HG03175 (cell line): ENCODE results near the gene SLC4A7.
"Not testable (repeated sequence)": the region's sequence is repeated elsewhere in the genome, so short reads cannot be mapped to it uniquely, and the experiment has no call there.

ENCODE experiments used
- ATAC-seq: cut with Tn5 transposase; IDR thresholded peaks from one replicate; pipeline ENCODE4 v1.9.1; 2021; ENCODE audit warnings: mild to moderate bottlenecking, moderate library complexity; ENCODE audit not compliant: unreplicated experiment

The SLC4A7 gene

DNA sequence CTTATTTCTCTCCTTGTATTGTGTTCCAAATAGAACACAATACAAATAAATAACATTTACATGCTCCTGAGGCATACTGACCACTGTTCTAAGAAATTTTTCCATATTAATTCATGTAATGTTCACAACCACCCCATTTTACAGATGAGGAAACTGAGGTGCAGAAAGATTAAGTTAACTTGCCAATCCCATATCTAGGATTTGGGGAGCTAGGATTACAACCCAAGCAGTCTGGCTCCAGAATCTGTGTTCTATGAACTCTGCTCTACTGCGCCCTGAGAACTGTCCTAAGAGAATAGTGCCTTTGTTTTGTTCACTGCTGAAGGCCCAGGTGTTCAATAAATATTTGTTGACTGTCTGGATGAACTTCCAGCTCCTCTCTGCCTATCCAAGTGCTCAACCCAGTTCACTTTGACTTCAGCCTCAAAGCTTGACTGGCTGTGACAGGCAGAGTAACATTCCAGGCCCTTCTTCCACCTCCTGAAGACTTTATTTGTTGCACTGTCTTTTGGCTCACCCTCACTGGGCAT is 118.1 kb downstream of the SLC4A7 start:
- ATAC-seq = no peak

DNA sequence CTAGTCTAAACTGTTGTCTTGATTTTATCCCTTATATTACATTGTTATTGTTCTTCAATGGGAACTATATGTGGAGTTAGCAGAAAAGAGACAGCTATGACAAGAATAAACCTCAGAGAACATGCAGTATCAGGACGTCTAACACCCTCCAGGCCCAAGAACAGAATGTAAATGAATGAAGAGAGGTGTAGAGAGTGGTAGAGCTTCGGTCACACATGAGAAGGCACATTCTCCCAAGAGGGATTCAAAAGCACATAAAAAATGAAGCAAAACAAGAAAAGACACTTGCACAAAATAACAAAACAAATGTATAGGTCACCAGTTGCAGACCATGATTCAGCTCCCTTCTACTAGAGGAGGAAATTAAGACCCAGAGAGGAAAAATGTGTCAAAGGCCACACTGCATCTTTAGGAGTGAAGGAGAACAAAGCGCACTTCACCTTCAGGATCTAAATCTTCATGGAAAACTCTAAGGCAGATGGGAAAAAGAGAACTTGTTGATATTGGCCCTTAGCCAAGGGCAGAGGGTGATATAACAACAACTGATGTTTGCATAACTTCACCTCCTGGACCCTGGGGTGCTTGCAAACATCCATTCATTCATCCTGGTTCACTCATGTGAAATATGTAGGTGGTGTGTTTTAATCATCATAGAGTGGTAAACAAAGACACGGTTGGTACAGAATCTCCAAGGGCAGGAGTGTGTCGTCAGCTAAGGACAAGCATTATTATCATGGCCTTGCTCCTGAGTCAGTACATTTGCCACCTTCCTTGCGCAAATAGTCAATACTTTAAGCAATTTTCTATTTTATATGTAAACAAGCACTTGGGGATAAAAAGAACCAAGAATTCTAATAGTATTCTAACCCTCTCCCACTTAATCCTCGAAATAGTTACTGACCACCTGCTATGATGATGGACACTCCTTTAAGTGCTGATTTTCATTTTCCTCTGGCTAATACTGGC is 123.8 kb downstream of the SLC4A7 start:
- ATAC-seq = peak; percentile 54

DNA sequence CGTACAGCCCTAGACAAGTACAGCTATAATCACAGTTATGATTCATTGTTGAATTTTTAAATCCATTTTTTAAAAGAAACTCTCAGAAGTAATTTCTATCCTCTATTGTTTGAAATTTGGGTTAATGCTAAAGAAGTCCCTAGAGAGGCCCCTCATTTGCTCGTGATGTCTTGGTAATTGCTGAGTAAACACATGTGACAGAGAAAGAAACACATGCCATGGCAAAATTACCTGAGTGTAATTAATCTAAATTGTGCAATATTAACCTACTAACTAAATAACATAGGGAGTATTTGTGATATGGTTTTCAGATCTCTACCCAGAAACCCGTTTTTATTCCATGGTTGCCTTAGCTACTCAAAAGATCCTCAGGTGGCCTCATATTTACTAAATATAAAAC is 125.8 kb downstream of the SLC4A7 start:
- no peak for ATAC-seq

DNA sequence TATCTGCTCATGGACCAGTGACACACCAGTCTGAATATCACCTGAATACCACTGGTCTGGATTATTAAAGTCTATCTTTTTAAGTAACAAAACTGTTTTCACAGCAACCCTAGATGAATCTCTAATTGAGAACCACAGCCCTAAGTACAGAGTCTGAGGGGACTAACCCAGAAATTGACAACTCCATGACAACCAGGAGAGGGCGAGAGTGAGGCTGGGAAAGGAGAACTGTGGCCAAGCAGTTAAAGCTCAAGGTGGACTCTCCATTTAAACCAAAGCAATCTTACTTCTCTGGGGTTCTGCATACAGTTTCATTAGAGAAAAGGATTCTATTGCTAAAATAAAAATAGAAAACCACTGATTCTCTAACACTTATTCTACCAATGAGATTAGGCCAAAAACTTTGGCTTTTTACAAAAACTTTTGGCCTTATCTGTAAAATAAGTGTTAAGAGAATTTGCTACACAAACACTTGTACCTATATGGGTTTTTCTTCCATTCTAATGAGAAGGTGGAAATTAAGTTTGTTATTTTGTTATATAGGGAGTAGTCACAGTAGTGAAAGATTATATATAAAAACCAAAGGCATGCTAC is 126.4 kb downstream of the SLC4A7 start:
- ATAC-seq = peak; percentile 89

DNA sequence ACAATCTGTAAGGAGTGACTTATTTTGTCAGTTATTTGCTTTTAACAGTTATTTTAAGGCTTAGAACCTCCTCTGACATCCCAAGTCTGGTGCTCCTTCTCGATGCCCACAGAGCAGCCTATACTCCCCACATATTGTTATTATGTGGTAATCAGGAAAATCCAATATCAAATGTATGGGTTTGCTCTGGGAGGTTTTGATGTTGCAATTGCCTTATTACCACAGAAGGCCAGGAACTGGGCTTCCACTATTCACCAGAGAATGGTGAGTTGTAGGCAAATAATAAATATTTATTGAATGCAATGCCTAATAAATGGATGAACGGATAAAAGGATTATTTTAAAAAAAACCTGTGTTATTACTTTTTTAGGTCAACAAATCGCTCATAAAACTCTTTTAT is 127.2 kb downstream of the SLC4A7 start:
- no peak for ATAC-seq

DNA sequence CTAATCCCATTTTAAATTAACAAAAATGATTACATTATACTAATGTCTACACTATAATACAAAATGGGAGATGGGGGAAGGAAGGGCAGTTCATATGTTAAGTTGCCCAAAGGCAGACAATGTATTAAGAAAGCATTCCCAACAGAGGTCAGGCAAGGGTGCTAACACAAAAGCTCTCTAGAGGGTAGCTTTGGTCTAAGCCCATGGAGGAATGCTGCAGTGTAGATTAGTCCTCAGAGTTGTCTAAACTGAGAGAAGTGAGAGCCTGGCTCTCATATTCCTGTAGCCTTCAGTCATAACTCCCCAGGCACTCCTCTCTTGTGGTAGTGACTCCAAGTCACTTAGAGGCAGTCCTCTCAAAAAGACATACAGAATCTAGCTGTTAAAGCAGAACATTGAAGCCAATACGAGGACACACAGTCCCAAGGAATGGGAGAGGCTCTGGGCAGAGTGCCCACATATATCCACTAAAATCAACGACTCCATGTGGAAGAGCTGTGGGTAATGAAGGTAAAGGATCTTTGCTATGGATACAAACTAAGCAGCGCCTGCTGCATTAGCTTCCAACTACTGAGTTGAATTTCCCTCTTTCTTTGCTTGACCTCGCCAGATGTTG is 129.5 kb downstream of the SLC4A7 start:
- ATAC-seq = no peak

DNA sequence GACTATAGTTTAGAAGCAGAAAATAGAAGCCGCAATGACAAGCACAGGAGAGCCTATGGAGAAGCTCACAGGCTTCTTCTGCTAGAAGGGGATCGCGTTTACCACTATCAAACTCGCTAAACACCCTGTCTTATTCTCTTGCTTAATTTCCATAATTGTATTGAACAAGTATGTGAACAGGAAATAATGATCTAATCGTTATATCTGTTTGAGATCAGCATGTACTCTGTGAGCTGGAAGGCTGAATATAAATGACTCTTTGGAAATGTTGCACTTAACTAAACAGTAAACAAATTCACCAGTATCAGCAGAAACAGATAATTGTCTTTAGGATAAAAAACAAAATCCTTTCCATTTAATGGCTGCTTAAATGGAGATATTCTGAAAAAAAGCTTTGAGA is 130.0 kb downstream of the SLC4A7 start:
- ATAC-seq = no peak

DNA sequence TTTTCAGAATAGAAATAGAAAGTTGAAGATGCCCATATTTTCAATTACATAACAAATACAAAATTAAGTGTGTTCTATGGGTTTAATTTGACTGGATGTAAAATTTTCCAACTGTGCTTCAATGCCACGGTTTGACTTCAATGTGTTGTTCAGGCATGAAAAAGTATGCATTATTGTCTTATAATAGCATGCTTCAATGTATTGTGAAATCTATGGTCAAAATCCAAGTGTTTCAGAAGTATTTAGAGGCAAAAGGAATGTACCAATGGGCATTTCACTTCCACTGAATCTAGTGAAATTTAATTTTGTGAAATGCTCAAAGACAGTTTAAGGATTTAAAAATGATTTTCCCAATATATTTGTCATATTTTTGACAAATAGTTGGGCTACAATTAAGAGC is 131.0 kb downstream of the SLC4A7 start:
- no peak for ATAC-seq

DNA sequence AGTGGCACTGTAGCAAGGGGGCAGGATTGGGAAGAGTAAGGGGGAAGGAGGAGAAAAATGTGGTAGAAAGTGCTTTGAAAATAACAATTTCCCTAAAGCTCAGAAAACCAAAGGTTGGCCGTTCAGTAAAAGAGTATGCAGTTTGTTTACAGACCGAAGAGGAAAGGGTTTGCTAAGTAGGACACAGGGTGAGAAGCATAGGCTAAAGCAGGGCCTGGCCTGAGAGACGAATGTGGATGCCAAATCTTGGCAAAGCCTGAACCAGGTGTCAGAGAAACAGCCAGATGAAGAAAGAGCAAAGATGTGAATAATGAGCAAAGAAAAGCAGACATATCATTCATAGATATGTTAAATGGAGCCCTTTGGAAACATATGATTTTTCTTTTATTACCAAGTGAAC is 132.1 kb downstream of the SLC4A7 start:
- ATAC-seq = no peak

DNA sequence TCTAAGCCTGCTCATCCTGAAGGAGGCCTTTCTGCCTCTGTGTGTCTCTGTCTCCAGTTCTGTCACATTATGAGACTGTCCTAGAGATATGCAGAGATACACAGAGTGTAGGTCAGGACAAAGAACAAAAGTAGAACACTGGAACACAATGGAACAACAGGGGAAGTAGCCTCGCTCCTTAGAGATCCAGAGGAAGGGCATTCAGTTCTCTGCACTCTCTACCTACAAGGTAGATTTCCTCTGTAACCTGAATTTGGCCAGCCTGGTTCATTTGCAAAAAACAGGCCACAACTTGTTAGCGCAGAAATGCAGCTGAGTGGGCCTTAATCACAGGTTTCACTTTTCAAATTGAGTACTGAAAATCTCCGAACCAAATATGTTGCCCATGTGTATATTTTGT is 134.4 kb downstream of the SLC4A7 start:
- peak; percentile 40 for ATAC-seq

DNA sequence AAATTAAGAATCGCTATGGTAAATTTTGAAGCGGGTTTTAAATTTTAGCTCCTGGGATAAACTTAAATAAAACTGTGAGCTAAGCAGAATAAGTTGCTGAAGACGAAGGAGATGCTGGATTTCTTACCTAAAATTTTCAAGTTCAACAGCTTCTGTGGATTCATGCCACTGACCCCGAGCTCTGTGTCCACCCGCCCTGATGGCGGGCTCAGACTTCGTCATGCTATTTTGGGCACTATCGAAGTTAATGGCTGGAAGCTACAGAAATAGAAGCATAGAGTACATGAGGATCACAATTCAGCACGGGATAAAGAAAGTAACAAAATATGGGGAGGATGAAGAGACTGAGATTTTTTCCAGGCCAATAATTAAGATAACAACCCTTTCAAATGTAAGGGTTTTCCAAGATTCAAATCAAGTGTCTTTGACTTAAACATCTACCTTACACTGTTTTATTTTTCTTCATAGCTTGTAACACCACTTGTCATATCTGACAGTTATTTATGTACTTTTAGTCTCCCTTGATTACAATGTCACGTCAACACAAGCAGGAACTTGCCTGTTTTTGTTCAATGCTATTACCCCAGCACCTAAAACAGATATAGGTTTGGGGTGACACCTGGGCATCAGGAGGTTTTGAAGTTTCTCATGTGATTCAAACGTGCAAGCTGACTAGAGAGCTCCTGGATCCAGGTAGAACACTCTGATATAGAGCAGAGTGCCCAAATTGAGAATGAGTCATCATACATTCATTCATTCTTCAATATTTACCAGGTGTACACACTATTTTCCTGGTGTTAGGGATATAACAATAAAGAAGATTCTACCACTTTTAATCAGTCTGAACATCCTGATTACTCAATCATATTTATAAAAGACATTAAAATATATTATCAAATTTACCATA is 138.0 kb downstream of the SLC4A7 start:
- no peak for ATAC-seq

DNA sequence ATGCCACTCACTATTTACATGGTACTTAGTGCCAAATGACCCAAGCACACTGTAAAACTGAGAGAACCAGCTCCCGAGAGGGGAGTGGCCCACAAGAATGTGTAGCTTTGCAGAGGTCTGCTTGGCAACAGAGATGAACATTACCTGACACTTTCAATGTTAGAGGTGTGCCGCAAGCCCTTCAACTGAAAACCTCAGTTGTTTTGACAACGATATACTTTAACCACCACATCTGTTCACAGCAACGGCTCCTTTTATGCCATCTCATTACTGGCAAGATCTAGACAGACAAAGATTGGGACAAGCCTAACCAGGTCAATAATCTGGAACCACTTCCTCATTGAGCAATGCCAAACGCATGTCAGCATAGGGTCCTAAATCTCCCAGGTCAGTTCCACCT is 138.7 kb downstream of the SLC4A7 start:
- ATAC-seq = no peak

DNA sequence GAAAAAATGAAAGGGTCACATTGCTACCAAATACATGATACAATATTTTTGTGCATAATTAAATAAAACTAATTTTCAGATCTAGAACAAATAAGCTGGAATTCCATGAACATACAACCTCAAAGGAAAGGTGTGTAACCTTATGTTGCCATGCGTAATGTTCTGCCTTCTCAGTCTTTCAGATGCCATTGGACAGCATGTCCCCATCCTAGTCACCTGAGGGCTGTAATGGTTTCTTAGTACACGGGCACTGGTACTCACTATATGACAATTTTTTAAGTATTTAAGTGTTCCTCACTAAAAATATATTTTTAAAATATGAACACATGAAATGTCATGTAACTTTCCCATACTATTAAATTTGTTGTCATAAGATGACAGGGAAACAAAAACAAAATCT is 139.1 kb downstream of the SLC4A7 start:
- ATAC-seq = no peak

DNA sequence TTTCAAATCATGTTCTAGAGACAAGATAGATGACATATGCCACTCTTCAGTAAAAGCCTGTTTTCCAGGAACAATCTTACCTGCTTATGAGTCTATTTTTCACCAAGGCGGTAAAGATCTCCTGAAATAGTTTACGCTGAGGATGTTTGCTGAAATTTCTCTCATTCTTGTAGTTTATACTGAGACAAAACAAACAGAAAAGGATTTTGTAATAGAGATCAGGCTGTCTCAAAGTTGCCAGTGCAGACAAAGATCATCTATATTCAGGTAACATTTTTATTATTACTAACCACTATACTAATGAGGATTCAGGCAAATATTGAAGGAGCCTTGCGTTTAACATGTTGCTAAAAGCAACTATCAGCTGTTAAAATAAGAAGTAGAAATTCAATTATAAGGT is 140.0 kb downstream of the SLC4A7 start:
- ATAC-seq = no peak

DNA sequence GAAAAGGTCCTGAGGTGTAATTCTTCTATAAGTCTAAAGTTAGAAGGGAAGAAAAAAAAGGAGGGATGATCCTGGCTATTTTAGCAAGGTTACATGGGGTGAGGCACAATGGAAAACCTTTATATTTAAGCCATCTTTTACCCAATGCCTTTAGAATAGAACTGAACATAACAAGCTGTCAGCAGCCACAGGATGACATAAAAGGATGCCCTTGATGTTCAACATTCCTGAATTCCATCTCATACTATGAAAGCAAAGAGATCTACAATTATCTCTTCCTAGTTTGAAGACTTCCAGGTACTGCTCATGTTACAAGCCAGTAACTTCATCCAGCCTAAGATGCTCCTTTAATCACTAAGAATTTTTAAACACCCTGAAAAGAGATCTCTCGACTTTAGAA is 141.9 kb downstream of the SLC4A7 start:
- ATAC-seq = no peak

DNA sequence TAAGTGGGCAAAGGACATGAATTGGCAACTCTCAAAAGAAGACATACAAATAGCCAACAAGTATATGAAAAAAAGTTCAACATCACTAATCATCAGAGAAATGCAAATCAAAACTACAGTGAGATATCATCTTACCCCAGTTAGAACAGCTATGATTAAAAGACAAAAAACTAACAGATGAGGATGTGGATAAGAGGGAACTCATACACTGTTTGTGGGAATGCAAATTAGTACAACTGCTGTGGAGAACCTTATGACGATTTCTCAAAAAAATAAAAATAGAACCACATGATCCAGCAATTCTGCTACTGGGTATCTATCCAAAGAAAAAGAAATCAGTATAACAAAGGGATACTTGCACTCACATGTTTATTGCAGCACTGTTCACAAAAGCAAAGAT is 143.7 kb downstream of the SLC4A7 start:
- peak; percentile 76 for ATAC-seq

DNA sequence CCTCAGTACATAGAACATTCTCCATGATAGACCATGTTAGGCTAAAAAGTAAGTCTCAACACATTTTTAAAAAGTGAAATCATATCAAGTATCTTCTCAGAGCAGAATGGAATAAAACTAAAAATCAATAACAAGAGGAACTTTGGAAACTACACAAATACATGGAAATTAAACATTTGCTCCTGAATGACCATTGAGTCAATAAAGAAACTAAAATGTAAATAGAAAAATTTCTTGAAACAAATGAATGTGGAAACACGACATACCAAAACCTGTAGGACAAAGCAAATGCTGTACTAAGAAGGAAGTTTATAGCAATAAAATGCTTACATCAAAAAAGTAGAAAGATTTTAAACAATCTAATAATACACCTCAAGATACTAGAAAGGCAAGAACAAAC is 148.6 kb downstream of the SLC4A7 start:
- ATAC-seq = no peak

DNA sequence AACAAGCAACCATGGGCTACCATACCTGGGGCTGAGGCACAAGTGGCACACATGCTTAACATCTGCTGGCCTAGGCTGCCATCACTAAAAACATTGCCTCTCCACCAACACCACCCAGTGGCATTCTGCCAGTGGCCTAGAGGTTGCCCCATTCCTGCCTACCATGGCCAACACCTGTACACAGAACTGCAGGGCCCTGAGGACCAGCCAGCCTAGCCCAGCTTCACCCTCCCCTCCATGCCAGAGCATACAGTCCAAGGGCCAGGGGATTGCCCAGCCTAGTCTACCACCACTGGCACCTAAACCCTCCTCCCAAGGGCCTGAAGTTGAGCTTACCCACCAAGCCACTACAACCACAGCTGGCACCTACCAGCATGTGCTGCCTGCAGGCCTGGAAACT is 150.3 kb downstream of the SLC4A7 start:
- ATAC-seq = no peak

DNA sequence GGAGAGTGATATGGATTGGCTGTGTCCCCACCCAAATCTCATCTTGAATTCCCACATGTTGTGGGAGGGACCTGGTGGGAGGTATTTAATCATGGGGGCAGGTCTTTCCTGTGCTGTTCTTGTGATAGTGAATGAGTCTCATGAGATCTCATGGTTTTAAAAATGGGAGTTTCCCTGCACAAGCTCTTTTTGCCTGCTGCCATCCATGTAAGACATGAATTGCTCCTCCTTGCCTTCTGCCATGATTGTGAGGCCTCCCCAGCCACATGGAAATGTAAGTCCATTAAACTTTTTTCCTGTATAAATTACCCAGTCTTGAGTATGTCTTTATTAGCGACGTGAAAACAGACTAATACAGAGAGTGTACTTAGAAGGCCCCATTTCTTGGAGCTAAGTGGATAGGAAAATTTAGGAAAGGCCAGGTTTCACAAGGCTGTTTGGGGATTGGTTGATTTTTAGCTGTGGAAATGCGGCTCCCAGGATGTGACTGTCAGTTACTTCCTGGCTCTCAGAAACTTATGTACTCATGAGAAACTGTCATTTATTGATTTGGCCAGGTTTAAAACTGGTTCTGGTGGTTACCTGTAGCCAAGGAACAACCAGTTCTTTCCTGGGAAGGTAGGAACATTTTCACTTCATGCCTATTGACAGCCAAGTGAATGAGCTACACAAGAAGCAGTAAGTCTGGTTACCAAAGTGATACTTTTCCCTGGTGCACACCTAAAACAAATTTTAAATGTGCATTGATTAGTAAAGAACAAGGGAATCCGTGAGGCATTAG is 155.0 kb downstream of the SLC4A7 start:
- not testable (repeated sequence) for ATAC-seq
